ENCODE data around the gene RAD23A. TPM values are rescaled to one million over a fixed set of nuclear protein-coding genes. Genes with fewer than 3 reads are reported as not detected.

RAD23A gene
- total and polyA plus RNA-seq, 9 of the 15 experiments (the other 6 are each of a cell fraction or from before 2014, with no cell fraction given), result 9.5 to 181 (median 101) TPM

GRCh38 chr19:12933287-12934072, 12.2 kb upstream of the RAD23A start, which contains the start of gene FARSA (continued):
- TF ChIP-seq TEAD1 (CRISPR knock-in tag; IDR thresholded peaks at IDR 0.05) (peak in 1 of 2 experiments; percentile 4; a peak in 2 of 4 replicates), PRMT5 (CRISPR knock-in tag; IDR thresholded peaks at IDR 0.05) (no peak), E2F5 (CRISPR knock-in tag; IDR thresholded peaks at IDR 0.05) (peak; percentile 57; the same call in 1 of the 2 replicates), OTX1 (CRISPR knock-in tag; IDR thresholded peaks at IDR 0.05) (no peak), TAL1 (IDR thresholded peaks at IDR 0.05) (no peak), FOXA3 (CRISPR knock-in tag; conservative IDR thresholded peaks at IDR 0.05 in 1 of 2, IDR thresholded peaks at IDR 0.05 in 1 of 2) (no peak), ZBTB12 (CRISPR knock-in tag; IDR thresholded peaks at IDR 0.05) (no peak), TBL1XR1 (IDR thresholded peaks at IDR 0.05; ENCODE audit: low read length in 2 of 2) (no peak), SOX6 (IDR thresholded peaks at IDR 0.05) (0 out of 2 replicates have a peak, but pooled peaks have one; percentile 7), ZBTB40 (IDR thresholded peaks at IDR 0.05) (peak; percentile 97), ZBTB40 (CRISPR knock-in tag; IDR thresholded peaks at IDR 0.05) (no peak), MTA1 (IDR thresholded peaks at IDR 0.05; ENCODE audit: borderline replicate concordance) (0 out of 2 replicates have a peak, but pooled peaks have one; percentile 28), SMAD3 (CRISPR knock-in tag; conservative IDR thresholded peaks at IDR 0.05) (no peak), HOXB6 (CRISPR knock-in tag; IDR thresholded peaks at IDR 0.05; ENCODE audit: borderline replicate concordance) (no peak), TEAD2 (tag; IDR thresholded peaks at IDR 0.05) (no peak), ID3 (CRISPR knock-in tag; IDR thresholded peaks at IDR 0.05) (no peak), ID3 (tag; IDR thresholded peaks at IDR 0.05) (peak; percentile 29; the same call in 1 of the 2 replicates)

All from K562 (cell line).